IgD-negative memory B cell (primary cell): ENCODE data around the gene SH3RF1. TPM values are rescaled to one million over a fixed set of nuclear protein-coding genes. Genes with fewer than 3 reads are reported as not detected.
A peak's percentile ranks its signal among the peaks of the same experiment; 100 is the strongest.

Experiments used
- H3K27ac Mint-ChIP-seq, 3 donors: one replicate each; pipeline ENCODE4 v1.8.0; 2020 to 2022; ENCODE audit warnings: mild to moderate bottlenecking in 3 of 3, mixed read lengths in 3 of 3, moderate library complexity in 1 of 3
- H3K27me3 Mint-ChIP-seq: one replicate; pipeline ENCODE4 v1.8.0; 2021; ENCODE audit warnings: mixed read lengths
- H3K36me3 Mint-ChIP-seq: one replicate; pipeline ENCODE4 v1.8.0; 2020; ENCODE audit warnings: mild to moderate bottlenecking, mixed read lengths
- H3K4me1 Mint-ChIP-seq, 3 donors: one replicate each; pipeline ENCODE4 v1.8.0; 2020 to 2022; ENCODE audit warnings: mixed read lengths in 3 of 3, mild to moderate bottlenecking in 1 of 3
- H3K4me3 Mint-ChIP-seq, 4 donors: one replicate each; pipeline ENCODE4 v1.8.0; 2020 to 2022; ENCODE audit warnings: mild to moderate bottlenecking in 4 of 4, mixed read lengths in 4 of 4, moderate library complexity in 3 of 4
- H3K9me3 Mint-ChIP-seq, 3 donors: one replicate each; pipeline ENCODE4 v1.8.0; 2020 to 2021; ENCODE audit warnings: mixed read lengths in 3 of 3, mild to moderate bottlenecking in 1 of 3
- polyA plus RNA-seq: library from polyadenylated mRNA; unstranded; fragments of 300-500 nt; fragmentation: Illumina TruSeq; gene quantifications from one replicate; pipeline ENCODE4 v1.2.3, GENCODE V29; 2021

Gene SH3RF1
- polyA plus RNA-seq, 1 donor from 2014 or later: 2.2 TPM

- Mint-ChIP-seq H3K36me3 (peaks cover 9% of the 10 kb centered on the region), H3K27me3 (no peaks in the 10 kb centered on the region), H3K27ac (no peak overlapping the region), H3K4me1 (peaks cover 13 to 22% (median 16%) of the 10 kb centered on the region in 3 donors), H3K9me3 (no peaks in the 10 kb centered on the region), H3K4me3 (no peak overlapping the region)
These were observed 20.8 kb downstream of the SH3RF1 start for GRCh38 chr4:169249999-169250398.

- no peaks in the 10 kb centered on the region for H3K27me3 Mint-ChIP-seq
- H3K4me1 Mint-ChIP-seq: peaks cover 13 to 22% (median 16%) of the 10 kb centered on the region in 3 donors
- no peak overlapping the region for H3K4me3 Mint-ChIP-seq
These were observed 21.4 kb downstream of the SH3RF1 start for GRCh38 chr4:169249214-169249973.

GRCh38 chr4:169248645-169249044, 22.1 kb downstream of the SH3RF1 start:
- Mint-ChIP-seq H3K4me1 (peaks cover 13 to 22% (median 16%) of the 10 kb centered on the region in 3 donors), H3K9me3 (no peaks in the 10 kb centered on the region), H3K36me3 (peaks cover 9% of the 10 kb centered on the region), H3K4me3 (no peak overlapping the region), H3K27ac (no peak overlapping the region), H3K27me3 (no peaks in the 10 kb centered on the region)

More at GRCh38 chr4:169249214-169249973, 21.4 kb downstream of the SH3RF1 start:
- H3K27ac Mint-ChIP-seq: peak overlapping the region in 1 of 3 donors; percentile 48
- peaks cover 9% of the 10 kb centered on the region for H3K36me3 Mint-ChIP-seq
- no peaks in the 10 kb centered on the region for H3K9me3 Mint-ChIP-seq

- Mint-ChIP-seq H3K27me3 (no peaks in the 10 kb centered on the region), H3K4me3 (no peak overlapping the region), H3K27ac (no peak overlapping the region), H3K9me3 (no peaks in the 10 kb centered on the region), H3K4me1 (peaks cover 7 to 16% (median 15%) of the 10 kb centered on the region in 3 donors), H3K36me3 (peaks cover 9% of the 10 kb centered on the region)
These were observed 23.8 kb downstream of the SH3RF1 start for GRCh38 chr4:169246957-169247396.

- peaks cover 7 to 16% (median 15%) of the 10 kb centered on the region in 3 donors for H3K4me1 Mint-ChIP-seq
- no peaks in the 10 kb centered on the region for H3K27me3 Mint-ChIP-seq
- H3K9me3 Mint-ChIP-seq: no peaks in the 10 kb centered on the region
- H3K27ac Mint-ChIP-seq: no peak overlapping the region
- H3K36me3 Mint-ChIP-seq: peaks cover 9% of the 10 kb centered on the region
- H3K4me3 Mint-ChIP-seq: no peak overlapping the region
These were observed 24.5 kb downstream of the SH3RF1 start for GRCh38 chr4:169246279-169246678.

GRCh38 chr4:169245061-169245460, 25.7 kb downstream of the SH3RF1 start:
- Mint-ChIP-seq H3K36me3 (peaks cover 9% of the 10 kb centered on the region), H3K27ac (no peak overlapping the region), H3K27me3 (no peaks in the 10 kb centered on the region), H3K4me3 (no peak overlapping the region), H3K9me3 (no peaks in the 10 kb centered on the region), H3K4me1 (peaks cover 3 to 17% (median 16%) of the 10 kb centered on the region in 3 donors)

- Mint-ChIP-seq H3K27me3 (no peaks in the 10 kb centered on the region), H3K36me3 (peaks cover 9% of the 10 kb centered on the region), H3K9me3 (no peaks in the 10 kb centered on the region), H3K27ac (no peak overlapping the region), H3K4me1 (peaks cover 3 to 15% (median 11%) of the 10 kb centered on the region in 3 donors), H3K4me3 (no peak overlapping the region)
These were observed 26.7 kb downstream of the SH3RF1 start for GRCh38 chr4:169243825-169244609.

GRCh38 chr4:169241464-169241863, 29.3 kb downstream of the SH3RF1 start:
- Mint-ChIP-seq H3K9me3 (no peaks in the 10 kb centered on the region), H3K36me3 (peaks cover 2% of the 10 kb centered on the region), H3K4me3 (no peak overlapping the region), H3K27me3 (no peaks in the 10 kb centered on the region), H3K4me1 (peaks cover 0 to 8% (median 5%) of the 10 kb centered on the region in 3 donors), H3K27ac (no peak overlapping the region)

GRCh38 chr4:169239221-169239905, 31.4 kb downstream of the SH3RF1 start:
- Mint-ChIP-seq H3K27ac (no peak overlapping the region), H3K9me3 (no peaks in the 10 kb centered on the region), H3K4me3 (peak overlapping the region in 1 of 4 donors; percentile 19), H3K4me1 (peaks cover 0 to 2% (median 0%) of the 10 kb centered on the region in 3 donors), H3K36me3 (peaks cover 2% of the 10 kb centered on the region), H3K27me3 (no peaks in the 10 kb centered on the region)

- no peak overlapping the region for H3K27ac Mint-ChIP-seq
- H3K4me3 Mint-ChIP-seq: no peak overlapping the region
- no peaks in the 10 kb centered on the region for H3K27me3 Mint-ChIP-seq
- H3K4me1 Mint-ChIP-seq: peaks cover 0 to 5% (median 4%) of the 10 kb centered on the region in 3 donors
- peaks cover 2% of the 10 kb centered on the region for H3K36me3 Mint-ChIP-seq
- no peaks in the 10 kb centered on the region for H3K9me3 Mint-ChIP-seq
These were observed 32.3 kb downstream of the SH3RF1 start for GRCh38 chr4:169238445-169238844.

- no peak overlapping the region for H3K27ac Mint-ChIP-seq
- H3K9me3 Mint-ChIP-seq: no peaks in the 10 kb centered on the region
- H3K4me3 Mint-ChIP-seq: no peak overlapping the region
These were observed 33.7 kb downstream of the SH3RF1 start for GRCh38 chr4:169236873-169237626.

GRCh38 chr4:169236078-169236477, 34.7 kb downstream of the SH3RF1 start:
- Mint-ChIP-seq H3K36me3 (peaks cover 8% of the 10 kb centered on the region), H3K27ac (no peak overlapping the region), H3K4me1 (peaks cover 1 to 6% (median 4%) of the 10 kb centered on the region in 3 donors), H3K4me3 (no peak overlapping the region), H3K27me3 (no peaks in the 10 kb centered on the region), H3K9me3 (peaks cover 0 to 4% (median 0%) of the 10 kb centered on the region in 3 donors)

More at GRCh38 chr4:169236873-169237626, 33.7 kb downstream of the SH3RF1 start:
- H3K27me3 Mint-ChIP-seq: no peaks in the 10 kb centered on the region
- peaks cover 0 to 5% (median 4%) of the 10 kb centered on the region in 3 donors for H3K4me1 Mint-ChIP-seq
- H3K36me3 Mint-ChIP-seq: peaks cover 5% of the 10 kb centered on the region

GRCh38 chr4:169234137-169234855, 36.5 kb downstream of the SH3RF1 start:
- H3K9me3 Mint-ChIP-seq: peaks cover 0 to 4% (median 0%) of the 10 kb centered on the region in 3 donors
- H3K36me3 Mint-ChIP-seq: peaks cover 5% of the 10 kb centered on the region
- H3K4me3 Mint-ChIP-seq: no peak overlapping the region
- peaks cover 1 to 5% (median 4%) of the 10 kb centered on the region in 3 donors for H3K4me1 Mint-ChIP-seq
- H3K27ac Mint-ChIP-seq: peak overlapping the region in 1 of 3 donors; percentile 63
- no peaks in the 10 kb centered on the region for H3K27me3 Mint-ChIP-seq
